Measurements from ENCODE around the gene SMARCA4. TPM values are rescaled to one million over a fixed set of nuclear protein-coding genes. Genes with fewer than 3 reads are reported as not detected.

The SMARCA4 gene
- total RNA-seq, 4 donors from 2014 or later, result 78.4 to 115 (median 81.7) TPM

DNA sequence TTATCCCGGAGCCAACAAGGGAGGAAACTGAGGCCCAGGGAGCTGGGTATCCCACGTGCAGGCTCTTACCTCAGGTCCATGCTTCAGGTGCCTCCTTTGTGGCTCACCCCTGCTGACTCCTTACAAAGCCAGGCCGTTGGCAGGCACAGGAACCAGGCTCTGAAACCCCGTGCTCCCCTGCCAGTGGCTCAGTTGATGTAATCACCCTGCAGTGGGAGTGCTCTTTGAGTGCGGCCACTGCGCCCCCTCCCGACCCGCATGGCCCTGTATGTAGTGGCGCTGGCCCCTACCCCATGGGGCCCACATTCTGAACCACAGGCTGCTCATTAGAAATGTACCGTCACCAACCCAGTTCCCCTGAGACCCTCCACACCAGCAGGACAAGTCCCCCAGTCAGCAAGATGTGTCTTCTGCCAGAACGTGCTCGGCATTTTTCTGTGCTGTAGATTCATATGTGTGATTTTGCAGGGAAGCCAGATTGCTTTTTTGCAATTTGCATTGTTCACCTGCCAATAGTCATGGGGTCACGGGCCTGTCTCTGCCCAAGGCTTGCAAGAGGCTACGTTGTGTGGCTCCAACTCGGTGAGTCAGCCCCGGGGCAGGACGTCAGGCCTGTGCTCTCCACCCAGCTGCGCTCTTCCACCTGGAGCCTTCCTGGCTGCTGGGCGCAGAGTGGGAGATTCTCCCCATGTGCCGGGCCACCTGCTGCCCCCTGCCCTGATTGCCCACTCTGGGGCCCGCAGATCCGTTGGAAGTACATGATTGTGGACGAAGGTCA, 60.3 kb downstream of the SMARCA4 start:
- TF ChIP-seq POLR2A (IDR thresholded peaks at IDR 0.05), result no peak
- TF ChIP-seq, protein P1, sequence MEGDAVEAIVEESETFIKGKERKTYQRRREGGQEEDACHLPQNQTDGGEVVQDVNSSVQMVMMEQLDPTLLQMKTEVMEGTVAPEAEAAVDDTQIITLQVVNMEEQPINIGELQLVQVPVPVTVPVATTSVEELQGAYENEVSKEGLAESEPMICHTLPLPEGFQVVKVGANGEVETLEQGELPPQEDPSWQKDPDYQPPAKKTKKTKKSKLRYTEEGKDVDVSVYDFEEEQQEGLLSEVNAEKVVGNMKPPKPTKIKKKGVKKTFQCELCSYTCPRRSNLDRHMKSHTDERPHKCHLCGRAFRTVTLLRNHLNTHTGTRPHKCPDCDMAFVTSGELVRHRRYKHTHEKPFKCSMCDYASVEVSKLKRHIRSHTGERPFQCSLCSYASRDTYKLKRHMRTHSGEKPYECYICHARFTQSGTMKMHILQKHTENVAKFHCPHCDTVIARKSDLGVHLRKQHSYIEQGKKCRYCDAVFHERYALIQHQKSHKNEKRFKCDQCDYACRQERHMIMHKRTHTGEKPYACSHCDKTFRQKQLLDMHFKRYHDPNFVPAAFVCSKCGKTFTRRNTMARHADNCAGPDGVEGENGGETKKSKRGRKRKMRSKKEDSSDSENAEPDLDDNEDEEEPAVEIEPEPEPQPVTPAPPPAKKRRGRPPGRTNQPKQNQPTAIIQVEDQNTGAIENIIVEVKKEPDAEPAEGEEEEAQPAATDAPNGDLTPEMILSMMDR (IDR thresholded peaks at IDR 0.05), result no peak
- WGBS, 2 donors, result 90% methylated on average over 23 of the region's 23 CpGs
- intact Hi-C loops (cut with DNase I; ENCODE audit: low total_unique reads), result no loop called here
- no peak for DNase-seq (ENCODE audit: low spot score in 2 of 2)
- no peak overlapping the region for H3K4me3 ChIP-seq (ENCODE audit: low read depth, poor library complexity, severe bottlenecking)

DNA sequence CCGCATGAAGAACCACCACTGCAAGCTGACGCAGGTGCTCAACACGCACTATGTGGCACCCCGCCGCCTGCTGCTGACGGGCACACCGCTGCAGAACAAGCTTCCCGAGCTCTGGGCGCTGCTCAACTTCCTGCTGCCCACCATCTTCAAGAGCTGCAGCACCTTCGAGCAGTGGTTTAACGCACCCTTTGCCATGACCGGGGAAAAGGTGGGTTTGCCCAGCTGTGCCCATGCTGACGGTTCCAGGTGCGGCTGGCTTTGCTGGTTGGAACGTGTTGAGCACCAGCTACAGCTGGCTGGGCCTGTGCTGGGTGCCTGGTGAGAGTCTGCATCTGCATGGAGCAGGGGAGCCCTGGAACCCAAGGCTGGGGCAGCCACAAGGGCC, 60.9 kb downstream of the SMARCA4 start:
- no peak overlapping the region for H3K4me3 ChIP-seq (ENCODE audit: low read depth, poor library complexity, severe bottlenecking)
- intact Hi-C loops (cut with DNase I; ENCODE audit: low total_unique reads), result no loop called here
- TF ChIP-seq POLR2A (IDR thresholded peaks at IDR 0.05), result no peak
- TF ChIP-seq, protein P1 (IDR thresholded peaks at IDR 0.05), result no peak
- DNase-seq (ENCODE audit: low spot score in 2 of 2), result no peak
- WGBS, 2 donors, result 93 to 97% methylated on average over 8 to 15 of the region's 15 CpGs

DNA sequence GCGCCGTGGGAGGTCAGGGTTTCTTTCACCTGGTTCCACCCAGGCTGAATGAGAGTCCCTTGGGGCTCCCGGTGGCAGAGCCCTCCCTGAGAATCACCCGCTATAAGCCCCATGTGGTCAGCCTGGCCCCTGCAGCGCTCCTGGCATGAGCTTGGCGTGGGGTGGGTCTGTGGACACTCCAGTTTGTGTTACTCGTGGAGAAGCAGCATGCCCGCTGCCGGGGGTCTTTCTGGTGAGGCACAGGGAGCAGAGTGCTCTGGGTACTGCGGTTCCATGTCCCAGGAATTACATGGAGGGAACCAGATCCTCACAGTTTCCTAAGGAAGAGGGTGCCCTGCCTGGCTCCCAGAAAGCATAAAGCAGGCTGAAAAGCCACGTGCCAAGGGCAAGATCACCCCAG, 62.2 kb downstream of the SMARCA4 start:
- TF ChIP-seq, protein P1 (IDR thresholded peaks at IDR 0.05), result no peak
- TF ChIP-seq POLR2A (IDR thresholded peaks at IDR 0.05), result no peak
- intact Hi-C loops (cut with DNase I; ENCODE audit: low total_unique reads), result no loop called here
- no peak overlapping the region for H3K4me3 ChIP-seq (ENCODE audit: low read depth, poor library complexity, severe bottlenecking)
- no peak for DNase-seq (ENCODE audit: low spot score in 2 of 2)
- 93 to 98% methylated on average over 11 of the region's 11 CpGs for WGBS, 2 donors

DNA sequence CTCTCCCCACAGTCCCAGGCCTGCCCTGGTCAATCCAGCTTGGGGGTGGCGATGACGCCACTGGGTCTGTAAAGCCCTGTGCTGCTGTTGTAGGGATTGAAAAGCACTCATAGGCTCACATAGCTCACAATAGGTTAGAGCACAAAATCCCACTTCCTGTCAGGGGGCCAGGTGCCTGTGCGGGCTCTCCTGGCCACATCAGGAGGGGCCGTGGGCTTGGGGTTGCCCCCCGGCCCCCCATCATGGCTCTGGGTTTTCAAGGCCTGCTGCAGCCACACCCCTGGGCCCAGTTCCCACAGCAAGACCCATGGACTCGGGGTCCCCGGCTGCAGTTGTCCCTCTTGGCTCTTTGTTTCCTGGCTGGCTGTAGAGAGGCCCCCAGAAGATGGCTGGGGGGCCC, 62.9 kb downstream of the SMARCA4 start:
- intact Hi-C loops (cut with DNase I; ENCODE audit: low total_unique reads), result no loop called here
- no peak overlapping the region for H3K4me3 ChIP-seq (ENCODE audit: low read depth, poor library complexity, severe bottlenecking)
- TF ChIP-seq, protein P1 (IDR thresholded peaks at IDR 0.05), result no peak
- TF ChIP-seq POLR2A (IDR thresholded peaks at IDR 0.05), result no peak
- 84 to 94% methylated on average over 3 to 5 of the region's 7 CpGs for WGBS, 2 donors
- DNase-seq (ENCODE audit: low spot score in 2 of 2), result no peak

DNA sequence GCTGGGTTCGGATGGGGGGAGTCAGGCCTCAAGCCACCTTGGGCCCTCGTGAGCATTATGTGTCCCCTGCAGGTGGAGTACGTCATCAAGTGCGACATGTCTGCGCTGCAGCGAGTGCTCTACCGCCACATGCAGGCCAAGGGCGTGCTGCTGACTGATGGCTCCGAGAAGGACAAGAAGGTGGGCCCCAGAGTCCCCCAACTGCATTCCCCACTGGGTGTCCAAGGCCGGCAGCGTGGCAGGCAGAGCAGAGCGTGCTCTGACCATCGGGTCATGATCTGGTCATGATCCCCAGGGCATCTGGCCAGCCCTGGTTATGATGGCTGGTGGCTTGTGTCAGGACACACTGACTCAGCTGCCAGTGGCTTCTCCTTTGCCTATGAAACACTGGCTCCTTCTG, 63.4 kb downstream of the SMARCA4 start:
- H3K4me3 ChIP-seq (ENCODE audit: low read depth, poor library complexity, severe bottlenecking), result no peak overlapping the region
- intact Hi-C loops (cut with DNase I; ENCODE audit: low total_unique reads), result no loop called here
- TF ChIP-seq POLR2A (IDR thresholded peaks at IDR 0.05), result no peak
- TF ChIP-seq, protein P1 (IDR thresholded peaks at IDR 0.05), result no peak
- 87 to 89% methylated on average over 6 to 7 of the region's 13 CpGs for WGBS, 2 donors
- no peak for DNase-seq (ENCODE audit: low spot score in 2 of 2)

DNA sequence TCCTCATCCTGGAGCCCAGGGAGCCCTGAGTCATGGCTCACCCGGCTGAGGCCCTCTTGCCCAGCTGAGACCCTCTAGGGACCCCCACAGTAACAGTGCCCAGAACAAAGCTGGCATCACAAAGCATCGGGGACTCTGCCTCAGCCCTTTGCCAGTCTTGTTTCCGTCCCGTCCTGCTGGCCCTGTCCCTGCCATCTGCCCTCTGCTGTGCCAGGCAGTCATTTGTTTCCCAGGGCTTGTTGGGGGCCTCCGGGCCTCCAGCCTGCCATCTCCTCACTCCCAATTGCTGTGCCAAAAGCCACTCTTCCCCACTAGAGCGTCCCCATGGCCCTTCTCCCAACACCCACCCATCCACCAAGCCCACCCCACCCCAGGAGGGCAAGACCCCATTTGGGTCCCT, 64.2 kb downstream of the SMARCA4 start:
- no peak for DNase-seq (ENCODE audit: low spot score in 2 of 2)
- TF ChIP-seq, protein P1 (IDR thresholded peaks at IDR 0.05), result no peak
- no peak for TF ChIP-seq POLR2A (IDR thresholded peaks at IDR 0.05)
- intact Hi-C loops (cut with DNase I; ENCODE audit: low total_unique reads), result no loop called here
- H3K4me3 ChIP-seq (ENCODE audit: low read depth, poor library complexity, severe bottlenecking), result no peak overlapping the region
- WGBS, 2 donors, result 88 to 92% methylated on average over 6 of the region's 6 CpGs

All from lower leg skin (tissue), 4 donors.